Fibroblast of skin of right quadriceps (primary cell): Measurements from ENCODE around the gene OTOL1.

Source experiments
- DNase-seq: peaks from one replicate; pipeline ENCODE4 v3.0.0-alpha.2; 2013

The OTOL1 gene

DNA sequence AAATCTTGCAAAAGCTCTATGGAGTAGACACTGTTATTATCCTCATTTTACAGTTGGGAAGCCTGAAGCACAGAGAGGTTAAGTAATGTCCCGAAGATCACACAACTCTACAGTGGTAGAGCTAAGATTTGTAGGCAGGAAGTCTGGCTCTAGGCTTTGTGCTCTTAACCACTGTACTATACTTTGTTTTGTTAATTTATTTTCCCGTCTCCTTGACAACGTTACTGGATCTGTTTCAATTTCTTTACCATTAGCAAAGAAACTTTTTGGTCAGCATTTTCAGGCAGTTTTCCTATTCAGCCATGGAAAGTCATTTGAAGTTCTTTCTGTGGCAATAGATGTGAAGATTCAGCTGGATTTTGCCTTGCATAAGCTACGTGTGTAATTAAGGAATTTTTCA is 51.7 kb downstream of the OTOL1 start:
- no peak for DNase-seq

GRCh38 chr3:161549261-161549660 is 52.7 kb downstream of the OTOL1 start:
- DNase-seq: no peak

GRCh38 chr3:161550491-161551195 is 54.0 kb downstream of the OTOL1 start:
- DNase-seq: no peak

- DNase-seq: no peak
Measured at GRCh38 chr3:161551697-161552096, 55.1 kb downstream of the OTOL1 start.

- DNase-seq: no peak
Measured at GRCh38 chr3:161552984-161553560, 56.5 kb downstream of the OTOL1 start.
